HCT116 (cell line): ENCODE results near the gene LMO7. TPM values are rescaled to one million over a fixed set of nuclear protein-coding genes. Genes with fewer than 3 reads are reported as not detected.

Experiments
- ATAC-seq: fragments of 200-7000 bp; cut with Tn5 transposase; 2 replicates; pipeline ENCODE4 v1.9.1; 2020; ENCODE audit warnings: mild to moderate bottlenecking, moderate library complexity
- BruUV-seq: library from RNA; stranded (reverse); fragments of 400-500 nt; replicated peaks from 2 replicates; lab custom pipeline; 2021; lab: Mats Ljungman, UMichigan
- CTCF ChIA-PET: fragments of 300-600 bp; sonication (Branson Sonifier 250); formaldehyde crosslinking; loops from one replicate; lab custom pipeline; 2021; ENCODE audit warnings: antibody characterized with exemption; lab: Charles Lee
- POLR2A ChIA-PET: fragments of 300-600, 350-600 bp; sonication (Branson Sonifier 250); formaldehyde crosslinking; loops from one replicate; lab custom pipeline; 2021; ENCODE audit warnings: antibody characterized with exemption; lab: Charles Lee
- RAD21 ChIA-PET, 2 experiments: fragments of 300-600 bp; sonication (Branson Sonifier 250); formaldehyde crosslinking; loops; one replicate each; lab custom pipeline; 2023; ENCODE audit warnings: low total read pairs in 2 of 2; ENCODE audit not compliant: uncharacterized antibody in 2 of 2, unreplicated experiment in 2 of 2, low non-redundant PET in 1 of 2; lab: Charles Lee
- DNase-seq: peaks from one replicate; pipeline ENCODE4 v3.0.0-alpha.2; 2010; ENCODE audit warnings: low read depth, low spot score
- H2AFZ ChIP-seq: fragments of 200-600 bp; shearing (Covaris generic), sonication (generic); 2 replicates; pipeline ENCODE4 v1.6.1; 2017; ENCODE audit warnings: low read depth, mixed run types, mixed read lengths, antibody characterized with exemption, low read length; ENCODE audit not compliant: poor library complexity, severe bottlenecking
- H3K27ac ChIP-seq: 2 replicates; pipeline ENCODE4 v1.5.1; 2012; ENCODE audit warnings: low read depth, low read length
- H3K27me3 ChIP-seq: fragments of 200-600 bp; sonication (generic); 2 replicates; pipeline ENCODE4 v1.6.1; 2016; ENCODE audit warnings: mixed run types, low read length, mixed read lengths; ENCODE audit not compliant: insufficient read depth
- H3K36me3 ChIP-seq, 2 experiments: fragments of 200-500 bp in 1 of 2; fragments of 200-600 bp in 1 of 2; sonication (Bioruptor generic) in 1 of 2; sonication (generic) in 1 of 2; 2 replicates each; pipeline versions ENCODE4 v1.5.1 to v1.6.1; 2014 to 2016; ENCODE audit warnings: low read length in 2 of 2, inconsistent platforms in 1 of 2, mixed read lengths in 1 of 2, mixed run types in 1 of 2; ENCODE audit not compliant: insufficient read depth in 2 of 2, control insufficient read depth in 1 of 2
- H3K4me1 ChIP-seq, 2 experiments: fragments of 200-600 bp in 1 of 2; sonication (generic) in 1 of 2; 2 replicates each; pipeline versions ENCODE4 v1.5.1 to v1.6.1; 2012 to 2017; ENCODE audit warnings: low read length in 2 of 2, inconsistent platforms in 1 of 2, mild to moderate bottlenecking in 1 of 2, mixed read lengths in 1 of 2, mixed run types in 1 of 2, moderate library complexity in 1 of 2; ENCODE audit not compliant: insufficient read depth in 2 of 2, control insufficient read depth in 1 of 2
- H3K4me2 ChIP-seq: fragments of 200-600 bp; sonication (generic); 2 replicates; pipeline ENCODE4 v1.6.1; 2017; ENCODE audit warnings: mixed run types, low read length, mixed read lengths
- H3K4me3 ChIP-seq, 2 experiments: fragments of 200-600 bp in 1 of 2; sonication (generic) in 1 of 2; replicated peaks in 1 of 2; 2 replicates each; pipeline ENCODE4 v1.5.1; 2011 to 2016; ENCODE audit warnings: low read length in 2 of 2, control low read depth in 1 of 2, low read depth in 1 of 2, mild to moderate bottlenecking in 1 of 2, mixed read lengths in 1 of 2, mixed run types in 1 of 2
- H3K79me2 ChIP-seq: fragments of 200-600 bp; sonication (generic); 2 replicates; pipeline ENCODE4 v1.6.1; 2017; ENCODE audit warnings: mild to moderate bottlenecking, mixed run types, low read length, moderate library complexity, mixed read lengths; ENCODE audit not compliant: insufficient read depth
- H3K9ac ChIP-seq: fragments of 200-600 bp; sonication (generic); 2 replicates; pipeline ENCODE4 v1.6.1; 2016; ENCODE audit warnings: low read length, mixed read lengths
- H3K9me2 ChIP-seq: fragments of 200-600 bp; sonication (generic), shearing (Covaris generic); 2 replicates; pipeline ENCODE4 v1.6.1; 2017; ENCODE audit warnings: mixed run types, mild to moderate bottlenecking, moderate library complexity; ENCODE audit not compliant: insufficient read depth
- H3K9me3 ChIP-seq, 2 experiments: fragments of 200-500 bp in 1 of 2; fragments of 200-600 bp in 1 of 2; sonication (Bioruptor generic) in 1 of 2; sonication (generic) in 1 of 2; 2 replicates each; pipeline ENCODE4 v1.6.1; 2014 to 2017; ENCODE audit warnings: low read length in 2 of 2, mixed read lengths in 2 of 2, inconsistent platforms in 1 of 2, low read depth in 1 of 2, mild to moderate bottlenecking in 1 of 2, mixed run types in 1 of 2, moderate library complexity in 1 of 2; ENCODE audit not compliant: control insufficient read depth in 1 of 2, insufficient read depth in 1 of 2
- H4K20me1 ChIP-seq: fragments of 200-600 bp; sonication (generic), shearing (Covaris generic); 2 replicates; pipeline ENCODE4 v1.6.1; 2017; ENCODE audit warnings: mixed run types, mild to moderate bottlenecking, moderate library complexity; ENCODE audit not compliant: insufficient read depth
- ATF3 ChIP-seq: IDR thresholded peaks from 2 replicates; pipeline ENCODE4 v1.6.1; 2012
- CBX3 ChIP-seq: IDR thresholded peaks from 2 replicates; pipeline ENCODE4 v1.6.1; 2012; ENCODE audit warnings: low read depth
- CEBPB ChIP-seq: IDR thresholded peaks from 2 replicates; pipeline ENCODE4 v1.6.1; 2012; ENCODE audit warnings: low read depth
- CTCF ChIP-seq, 3 experiments: fragments of 200-600 bp in 1 of 3; sonication (generic) in 1 of 3; IDR thresholded peaks in 2 of 3; conservative IDR thresholded peaks in 1 of 3; 2 replicates each; pipeline ENCODE4 v1.5.1; 2012 to 2017; ENCODE audit warnings: low read depth in 2 of 3, low read length in 2 of 3, antibody characterized with exemption in 1 of 3, borderline replicate concordance in 1 of 3, control low read depth in 1 of 3, mild to moderate bottlenecking in 1 of 3, mixed read lengths in 1 of 3, mixed run types in 1 of 3, moderate library complexity in 1 of 3; ENCODE audit not compliant: insufficient read depth in 1 of 3
- EZH2phosphoT487 ChIP-seq: fragments of 200-600 bp; IDR thresholded peaks from 2 replicates; pipeline ENCODE4 v1.6.1; 2018; ENCODE audit warnings: antibody characterized with exemption, borderline replicate concordance
- FOSL1 ChIP-seq: IDR thresholded peaks from 2 replicates; pipeline ENCODE4 v1.6.1; 2012; ENCODE audit warnings: low read depth
- POLR2A ChIP-seq: IDR thresholded peaks from 2 replicates; pipeline ENCODE4 v1.7.0; 2011; ENCODE audit warnings: borderline replicate concordance; ENCODE audit not compliant: insufficient read depth, insufficient read length; ENCODE audit errors: extremely low read depth
- POLR2AphosphoS5 ChIP-seq: IDR thresholded peaks from 2 replicates; pipeline ENCODE4 v1.6.1; 2011; ENCODE audit warnings: mild to moderate bottlenecking, low read depth, low read length, moderate library complexity
- SP1 ChIP-seq: IDR thresholded peaks from 2 replicates; pipeline ENCODE4 v1.6.1; 2012; ENCODE audit warnings: low read depth
- SRF ChIP-seq: IDR thresholded peaks from 2 replicates; pipeline ENCODE4 v1.6.1; 2012; ENCODE audit warnings: low read depth
- TCF7L2 ChIP-seq: IDR thresholded peaks from 2 replicates; pipeline ENCODE4 v1.7.0; 2011; ENCODE audit warnings: borderline replicate concordance, inconsistent platforms; ENCODE audit not compliant: insufficient read depth, insufficient read length; ENCODE audit errors: extremely low read depth
- ZBTB33 ChIP-seq: IDR thresholded peaks from 2 replicates; pipeline ENCODE4 v1.6.1; 2011; ENCODE audit warnings: mild to moderate bottlenecking, low read length, moderate library complexity; ENCODE audit not compliant: insufficient replicate concordance; ENCODE audit errors: extremely low read depth
- ZFX ChIP-seq: fragments of 450-650 bp; IDR thresholded peaks from 2 replicates; pipeline ENCODE4 v1.6.1; 2017
- ZNF274 ChIP-seq: fragments of 200-500 bp; sonication (Bioruptor generic); IDR thresholded peaks from 2 replicates; pipeline ENCODE4 v1.6.1; 2014; ENCODE audit warnings: mild to moderate bottlenecking, low read depth, low read length, inconsistent platforms
- intact Hi-C: fragments of 100-400 bp; cut with micrococcal nuclease; formaldehyde crosslinking; loops from 2 replicates; pipeline ENCODE4 v1.10.0; 2022
- total RNA-seq: library from RNA; stranded (reverse); gene quantifications from one replicate; pipeline ENCODE4 v1.2.1, GENCODE V29; 2021; ENCODE audit not compliant: unreplicated experiment

The LMO7 gene
- total RNA-seq, 1 experiment from 2014 or later = 8.1 TPM

GRCh38 chr13:75639454-75639853 lies 3.3 kb downstream of the LMO7 start:
- CTCF ChIA-PET = no interaction called here

GRCh38 chr13:75641026-75641425 lies 4.9 kb downstream of the LMO7 start:
- no peaks in the 10 kb centered on the region for H4K20me1 ChIP-seq
- no TSS peak for BruUV-seq

More at GRCh38 chr13:75639454-75639853, 3.3 kb downstream of the LMO7 start:
- no peak overlapping the region for H2AFZ ChIP-seq
- no TSS peak for BruUV-seq
- ATAC-seq (no peak), DNase-seq (no peak)
- H3K27me3 ChIP-seq = no peaks in the 10 kb centered on the region
- H3K4me2 ChIP-seq = no peak overlapping the region
- no peaks in the 10 kb centered on the region for H3K9me2 ChIP-seq
- H3K79me2 ChIP-seq = no peaks in the 10 kb centered on the region
- TF ChIP-seq EZH2phosphoT487 = no peak
- no peak for TF ChIP-seq SRF
- TF ChIP-seq POLR2A = no peak
- no peak for TF ChIP-seq CBX3
- no peak for TF ChIP-seq SP1
- H3K4me1 ChIP-seq = peaks cover 5 to 14% of the 10 kb centered on the region in 2 experiments; a peak in 3 of 4 replicates
- H3K9ac ChIP-seq = no peak overlapping the region
- H3K4me3 ChIP-seq = no peak overlapping the region
- POLR2A ChIA-PET = no interaction called here
- H3K27ac ChIP-seq = no peak overlapping the region
- no peaks in the 10 kb centered on the region for H3K9me3 ChIP-seq
- RAD21 ChIA-PET = no interaction called here
- H3K36me3 ChIP-seq = no peaks in the 10 kb centered on the region
- intact Hi-C loops = no loop called here
- H4K20me1 ChIP-seq = no peaks in the 10 kb centered on the region

More at GRCh38 chr13:75641026-75641425, 4.9 kb downstream of the LMO7 start:
- Histone ChIP-seq H3K36me3 (no peaks in the 10 kb centered on the region), H3K9me3 (no peaks in the 10 kb centered on the region), H3K79me2 (no peaks in the 10 kb centered on the region), H3K4me2 (no peak overlapping the region), H3K27me3 (no peaks in the 10 kb centered on the region), H3K27ac (no peak overlapping the region), H3K4me1 (peaks cover 5 to 8% of the 10 kb centered on the region in 2 experiments; a peak in 3 of 4 replicates)
- DNase-seq (no peak), ATAC-seq (no peak)
- POLR2A ChIA-PET = no interaction called here
- RAD21 ChIA-PET = no interaction called here
- intact Hi-C loops = no loop called here
- TF ChIP-seq CTCF (IDR thresholded peaks at IDR 0.05 in 2 of 3, conservative IDR thresholded peaks at IDR 0.05 in 1 of 3; ENCODE audit: borderline replicate concordance in 1 of 3, insufficient read depth in 1 of 3, low read depth in 2 of 3, low read length in 2 of 3) = no peak
- no peak for TF ChIP-seq SRF
- TF ChIP-seq POLR2A = no peak
- no peak for TF ChIP-seq ZBTB33
- no peak for TF ChIP-seq TCF7L2
- no peak for TF ChIP-seq CEBPB
- no peak for TF ChIP-seq SP1
- no peak for TF ChIP-seq POLR2AphosphoS5
- TF ChIP-seq FOSL1 = no peak
- no peak for TF ChIP-seq ZFX
- no peak for TF ChIP-seq ZNF274
- no peak for TF ChIP-seq ATF3
- TF ChIP-seq EZH2phosphoT487 = no peak
- TF ChIP-seq, all 23 proteins: peak for 0
- CTCF ChIA-PET = no interaction called here
- Histone ChIP-seq H3K9ac (no peak overlapping the region), H2AFZ (no peak overlapping the region), H3K4me3 (no peak overlapping the region), H3K9me2 (no peaks in the 10 kb centered on the region)
